Neural progenitor cell (in vitro differentiated cells): Measurements from ENCODE around the gene BDKRB2. TPM values are rescaled to one million over a fixed set of nuclear protein-coding genes. Genes with fewer than 3 reads are reported as not detected.

ENCODE experiments used
- DNase-seq: peaks from one replicate; pipeline ENCODE4 v3.0.0-alpha.2; 2016; ENCODE audit warnings: low spot score
- H2AFZ ChIP-seq: fragments of 200-600 bp; sonication (generic); replicated peaks from 2 replicates; pipeline ENCODE4 v1.6.1; 2016; ENCODE audit warnings: antibody characterized with exemption
- H3F3A ChIP-seq: fragments of 200-600 bp; sonication (generic); 2 replicates; pipeline ENCODE4 v1.6.1; 2016; ENCODE audit warnings: antibody characterized with exemption, low read depth
- H3K27ac ChIP-seq: fragments of 200-600 bp; sonication (generic); 2 replicates; pipeline ENCODE4 v1.5.1; 2016; ENCODE audit warnings: mild to moderate bottlenecking
- H3K27me3 ChIP-seq: fragments of 200-600 bp; sonication (generic); 2 replicates; pipeline ENCODE4 v1.6.1; 2016; ENCODE audit warnings: mild to moderate bottlenecking, moderate library complexity
- H3K36me3 ChIP-seq: fragments of 200-600 bp; sonication (generic); 2 replicates; pipeline ENCODE4 v1.5.1; 2016
- H3K4me1 ChIP-seq: fragments of 200-600 bp; sonication (generic); 2 replicates; pipeline ENCODE4 v1.6.1; 2016; ENCODE audit warnings: mixed run types
- H3K4me2 ChIP-seq: fragments of 200-600 bp; sonication (generic); 2 replicates; pipeline ENCODE4 v1.6.1; 2016
- H3K4me3 ChIP-seq: fragments of 200-600 bp; sonication (generic); 2 replicates; pipeline ENCODE4 v1.5.1; 2016
- H3K79me2 ChIP-seq: fragments of 200-600 bp; sonication (generic); 2 replicates; pipeline ENCODE4 v1.6.1; 2016; ENCODE audit warnings: low read depth
- H3K9ac ChIP-seq: fragments of 200-600 bp; sonication (generic); 2 replicates; pipeline ENCODE4 v1.6.1; 2016
- H3K9me3 ChIP-seq: fragments of 200-600 bp; sonication (generic); 2 replicates; pipeline ENCODE4 v1.5.1; 2016; ENCODE audit warnings: low read depth
- H4K20me1 ChIP-seq: fragments of 200-600 bp; sonication (generic); 2 replicates; pipeline ENCODE4 v1.6.1; 2016; ENCODE audit warnings: low read depth
- H3K27ac Mint-ChIP-seq: 3 replicates; pipeline ENCODE4 v1.8.0; 2021; ENCODE audit warnings: mixed read lengths
- H3K27me3 Mint-ChIP-seq: 2 replicates; pipeline ENCODE4 v1.8.0; 2022; ENCODE audit warnings: low read depth, mild to moderate bottlenecking, inconsistent platforms, moderate library complexity, mixed read lengths; ENCODE audit not compliant: insufficient read depth
- H3K36me3 Mint-ChIP-seq: 3 replicates; pipeline ENCODE4 v1.8.0; 2021; ENCODE audit warnings: mixed read lengths
- H3K4me1 Mint-ChIP-seq: 3 replicates; pipeline ENCODE4 v1.8.0; 2021; ENCODE audit warnings: mixed read lengths
- H3K4me3 Mint-ChIP-seq: 3 replicates; pipeline ENCODE4 v1.8.0; 2021; ENCODE audit warnings: mild to moderate bottlenecking, moderate library complexity, mixed read lengths
- H3K9me3 Mint-ChIP-seq: 3 replicates; pipeline ENCODE4 v1.8.0; 2020; ENCODE audit warnings: mixed read lengths
- EZH2 ChIP-seq: fragments of 200-600 bp; sonication (generic); IDR thresholded peaks from 2 replicates; pipeline ENCODE4 v1.6.1; 2017; ENCODE audit warnings: antibody characterized with exemption, mild to moderate bottlenecking, moderate library complexity
- EZH2phosphoT487 ChIP-seq: fragments of 200-600 bp; sonication (generic); IDR thresholded peaks from 2 replicates; pipeline ENCODE4 v1.6.1; 2017; ENCODE audit warnings: antibody characterized with exemption
- total RNA-seq: library from RNA; depleted of rRNA; stranded (reverse); fragments of >200 nt; gene quantifications from 2 replicates; pipeline ENCODE4 v1.2.3, GENCODE V29; 2015; ENCODE audit warnings: low replicate concordance
- TF ChIP-seq, protein P1 (sequence below): fragments of 200-600 bp; sonication (generic); IDR thresholded peaks from 2 replicates; pipeline ENCODE4 v1.5.1; 2017; ENCODE audit warnings: antibody characterized with exemption, mild to moderate bottlenecking

BDKRB2 gene
- total RNA-seq, 1 donor from 2014 or later = 0.37 TPM

DNA sequence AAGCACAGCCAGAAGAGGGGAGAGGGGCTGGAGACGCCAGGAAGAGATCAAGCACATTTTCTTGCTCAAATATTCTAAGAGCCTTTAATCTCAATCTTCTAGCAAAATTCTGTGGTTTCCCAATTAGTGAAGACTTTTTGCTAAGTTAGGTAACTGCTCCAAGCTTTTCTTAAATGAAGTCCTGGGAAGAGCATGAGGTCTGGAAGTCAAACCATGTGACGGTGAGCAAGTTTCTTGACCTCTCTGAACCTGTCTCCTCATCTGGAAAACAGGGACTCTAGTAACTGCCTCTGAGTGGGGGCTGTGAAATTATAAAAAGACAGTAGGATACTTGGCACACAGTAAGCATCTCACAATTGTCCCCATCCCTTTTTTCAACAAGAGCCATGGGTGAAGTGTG, 75.5 kb downstream of the BDKRB2 start:
- Mint-ChIP-seq H3K36me3 (peaks cover 7% of the 10 kb centered on the region), H3K27me3 (no peaks in the 10 kb centered on the region), H3K4me1 (peaks cover 45% of the 10 kb centered on the region), H3K27ac (no peak overlapping the region), H3K9me3 (peaks cover 8% of the 10 kb centered on the region), H3K4me3 (no peak overlapping the region)
- Histone ChIP-seq H3K9ac (no peak overlapping the region), H3K4me2 (no peak overlapping the region), H3K27me3 (no peaks in the 10 kb centered on the region), H3K36me3 (no peaks in the 10 kb centered on the region), H2AFZ (no peak overlapping the region), H3F3A (peaks cover 8% of the 10 kb centered on the region), H4K20me1 (peaks cover 7% of the 10 kb centered on the region), H3K9me3 (no peaks in the 10 kb centered on the region), H3K27ac (no peak overlapping the region), H3K79me2 (no peaks in the 10 kb centered on the region), H3K4me3 (no peak overlapping the region), H3K4me1 (peaks cover 16% of the 10 kb centered on the region)
- no peak for DNase-seq
- TF ChIP-seq, protein P1, sequence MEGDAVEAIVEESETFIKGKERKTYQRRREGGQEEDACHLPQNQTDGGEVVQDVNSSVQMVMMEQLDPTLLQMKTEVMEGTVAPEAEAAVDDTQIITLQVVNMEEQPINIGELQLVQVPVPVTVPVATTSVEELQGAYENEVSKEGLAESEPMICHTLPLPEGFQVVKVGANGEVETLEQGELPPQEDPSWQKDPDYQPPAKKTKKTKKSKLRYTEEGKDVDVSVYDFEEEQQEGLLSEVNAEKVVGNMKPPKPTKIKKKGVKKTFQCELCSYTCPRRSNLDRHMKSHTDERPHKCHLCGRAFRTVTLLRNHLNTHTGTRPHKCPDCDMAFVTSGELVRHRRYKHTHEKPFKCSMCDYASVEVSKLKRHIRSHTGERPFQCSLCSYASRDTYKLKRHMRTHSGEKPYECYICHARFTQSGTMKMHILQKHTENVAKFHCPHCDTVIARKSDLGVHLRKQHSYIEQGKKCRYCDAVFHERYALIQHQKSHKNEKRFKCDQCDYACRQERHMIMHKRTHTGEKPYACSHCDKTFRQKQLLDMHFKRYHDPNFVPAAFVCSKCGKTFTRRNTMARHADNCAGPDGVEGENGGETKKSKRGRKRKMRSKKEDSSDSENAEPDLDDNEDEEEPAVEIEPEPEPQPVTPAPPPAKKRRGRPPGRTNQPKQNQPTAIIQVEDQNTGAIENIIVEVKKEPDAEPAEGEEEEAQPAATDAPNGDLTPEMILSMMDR = no peak
- no peak for TF ChIP-seq EZH2

DNA sequence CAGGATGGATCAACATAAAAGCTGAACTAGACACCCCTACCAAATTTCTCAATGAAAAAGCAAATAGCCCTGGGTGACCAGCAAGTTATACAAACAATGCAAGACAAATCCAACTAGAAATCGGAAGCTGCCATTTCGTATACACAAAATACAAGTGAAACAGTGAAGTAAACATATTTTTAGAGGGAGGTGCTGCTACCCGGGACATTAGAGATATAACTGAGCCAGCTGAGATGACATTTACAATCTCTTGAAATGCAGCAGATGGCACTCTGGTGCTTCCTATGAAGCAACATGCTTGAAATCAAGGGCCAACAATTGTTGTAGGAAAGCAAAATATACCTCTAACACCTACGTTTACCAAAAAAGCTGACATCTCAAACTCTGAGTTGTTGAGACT, 76.8 kb downstream of the BDKRB2 start:
- no peak overlapping the region for H3K27ac Mint-ChIP-seq
- H3K9ac ChIP-seq = no peak overlapping the region
- no peak for TF ChIP-seq EZH2phosphoT487
- TF ChIP-seq, protein P1 = no peak
- TF ChIP-seq EZH2 = no peak
- no peak overlapping the region for H3K4me3 Mint-ChIP-seq
- H3K4me1 ChIP-seq = peaks cover 16% of the 10 kb centered on the region
- H3K36me3 ChIP-seq = no peaks in the 10 kb centered on the region
- H4K20me1 ChIP-seq = peaks cover 7% of the 10 kb centered on the region
- H3K9me3 ChIP-seq = no peaks in the 10 kb centered on the region
- peaks cover 8% of the 10 kb centered on the region for H3K9me3 Mint-ChIP-seq
- no peaks in the 10 kb centered on the region for H3K27me3 Mint-ChIP-seq
- peaks cover 9% of the 10 kb centered on the region for H3K36me3 Mint-ChIP-seq
- no peak overlapping the region for H3K27ac ChIP-seq
- H3F3A ChIP-seq = peaks cover 8% of the 10 kb centered on the region
- no peaks in the 10 kb centered on the region for H3K79me2 ChIP-seq
- no peak overlapping the region for H2AFZ ChIP-seq
- H3K4me1 Mint-ChIP-seq = peaks cover 40% of the 10 kb centered on the region
- no peak for DNase-seq
- H3K4me2 ChIP-seq = no peak overlapping the region
- H3K27me3 ChIP-seq = no peaks in the 10 kb centered on the region
- no peak overlapping the region for H3K4me3 ChIP-seq

DNA sequence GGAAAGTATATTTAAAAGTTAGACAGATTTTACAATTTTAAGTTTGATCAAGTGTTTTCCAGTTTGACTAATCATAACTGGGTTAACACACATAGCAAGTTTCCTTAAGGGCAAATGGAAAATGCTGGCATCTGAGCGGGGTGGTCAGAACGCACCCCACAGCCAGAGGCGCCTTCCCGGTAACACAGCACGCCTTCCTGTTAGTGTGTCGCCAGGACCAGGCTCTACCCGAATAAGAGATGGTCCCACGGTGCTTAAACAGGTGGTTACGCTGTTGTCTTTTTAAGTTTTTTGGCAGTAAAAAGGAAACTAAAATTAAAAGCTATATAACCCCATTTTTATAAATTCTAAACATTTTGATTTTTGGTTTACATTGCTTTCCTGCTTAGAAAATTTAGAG, 79.4 kb downstream of the BDKRB2 start:
- Histone ChIP-seq H3K4me2 (no peak overlapping the region), H3K27ac (no peak overlapping the region), H3K9ac (no peak overlapping the region), H3K4me3 (no peak overlapping the region), H3K4me1 (peaks cover 16% of the 10 kb centered on the region), H3K27me3 (no peaks in the 10 kb centered on the region), H3K79me2 (no peaks in the 10 kb centered on the region), H2AFZ (no peak overlapping the region), H3K36me3 (no peaks in the 10 kb centered on the region), H4K20me1 (peaks cover 7% of the 10 kb centered on the region), H3F3A (peaks cover 8% of the 10 kb centered on the region), H3K9me3 (no peaks in the 10 kb centered on the region)
- H3K4me3 Mint-ChIP-seq = no peak overlapping the region
- no peaks in the 10 kb centered on the region for H3K9me3 Mint-ChIP-seq
- no peak overlapping the region for H3K27ac Mint-ChIP-seq
- H3K4me1 Mint-ChIP-seq = peaks cover 37% of the 10 kb centered on the region
- no peak for TF ChIP-seq EZH2
- TF ChIP-seq, protein P1 = no peak
- no peak for TF ChIP-seq EZH2phosphoT487
- peaks cover 13% of the 10 kb centered on the region for H3K36me3 Mint-ChIP-seq
- no peaks in the 10 kb centered on the region for H3K27me3 Mint-ChIP-seq
- DNase-seq = no peak

DNA sequence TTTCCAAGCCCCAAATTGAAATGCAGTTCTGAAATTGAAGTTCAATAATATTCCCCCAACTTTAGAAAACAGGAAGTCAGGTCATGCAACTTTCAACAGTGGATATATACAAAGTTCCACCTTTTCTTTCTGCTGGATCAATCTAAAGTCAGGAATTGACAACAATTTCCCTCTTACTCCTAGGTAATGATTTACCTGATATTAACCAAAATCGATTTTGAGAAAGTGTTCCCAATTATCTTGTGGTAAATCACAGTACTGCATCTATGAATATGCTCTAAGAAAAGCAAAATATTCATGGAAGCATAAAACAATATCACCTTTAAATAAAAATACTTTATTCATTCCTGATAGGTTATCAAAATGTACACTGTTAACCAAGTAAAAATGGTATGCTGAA, 79.8 kb downstream of the BDKRB2 start:
- H3K4me1 ChIP-seq = peaks cover 16% of the 10 kb centered on the region
- Mint-ChIP-seq H3K36me3 (peaks cover 15% of the 10 kb centered on the region), H3K4me1 (peaks cover 34% of the 10 kb centered on the region), H3K4me3 (no peak overlapping the region), H3K27me3 (no peaks in the 10 kb centered on the region), H3K27ac (no peak overlapping the region), H3K9me3 (no peaks in the 10 kb centered on the region)
- DNase-seq = no peak
- H3F3A ChIP-seq = peaks cover 8% of the 10 kb centered on the region
- no peaks in the 10 kb centered on the region for H3K36me3 ChIP-seq
- peaks cover 7% of the 10 kb centered on the region for H4K20me1 ChIP-seq
- no peaks in the 10 kb centered on the region for H3K9me3 ChIP-seq
- no peak overlapping the region for H3K4me3 ChIP-seq
- no peaks in the 10 kb centered on the region for H3K27me3 ChIP-seq
- TF ChIP-seq EZH2phosphoT487 (no peak), EZH2 (no peak)
- TF ChIP-seq, protein P1 = no peak
- H3K27ac ChIP-seq = no peak overlapping the region
- H2AFZ ChIP-seq = no peak overlapping the region
- H3K9ac ChIP-seq = no peak overlapping the region
- H3K79me2 ChIP-seq = no peaks in the 10 kb centered on the region
- no peak overlapping the region for H3K4me2 ChIP-seq
